Activated naive CD8-positive, alpha-beta T cell treated with anti-CD3 and anti-CD28 coated beads, Interleukin-2, amount 50 U/mL, for 24 hours (primary cell): ENCODE measurements around the gene AGPS.

Experiments used
- ATAC-seq: fragments of 150-1000 bp; cut with Tn5 transposase; one replicate; pipeline ENCODE4 v1.10.0; 2021
- DNase-seq: peaks from one replicate; pipeline ENCODE4 v3.0.0; 2021
- H3K27ac Mint-ChIP-seq: one replicate; pipeline ENCODE4 v1.8.0; 2021; ENCODE audit warnings: mild to moderate bottlenecking, mixed read lengths
- H3K27me3 Mint-ChIP-seq: one replicate; pipeline ENCODE4 v1.8.0; 2021; ENCODE audit warnings: mixed read lengths
- H3K36me3 Mint-ChIP-seq: one replicate; pipeline ENCODE4 v1.8.0; 2021; ENCODE audit warnings: low read depth, mixed read lengths
- H3K4me1 Mint-ChIP-seq: one replicate; pipeline ENCODE4 v1.8.0; 2021; ENCODE audit warnings: mixed read lengths
- H3K4me3 Mint-ChIP-seq: one replicate; pipeline ENCODE4 v1.8.0; 2021; ENCODE audit warnings: mild to moderate bottlenecking, moderate library complexity, mixed read lengths
- H3K9me3 Mint-ChIP-seq: one replicate; pipeline ENCODE4 v1.8.0; 2021; ENCODE audit warnings: mixed read lengths

AGPS gene

DNA sequence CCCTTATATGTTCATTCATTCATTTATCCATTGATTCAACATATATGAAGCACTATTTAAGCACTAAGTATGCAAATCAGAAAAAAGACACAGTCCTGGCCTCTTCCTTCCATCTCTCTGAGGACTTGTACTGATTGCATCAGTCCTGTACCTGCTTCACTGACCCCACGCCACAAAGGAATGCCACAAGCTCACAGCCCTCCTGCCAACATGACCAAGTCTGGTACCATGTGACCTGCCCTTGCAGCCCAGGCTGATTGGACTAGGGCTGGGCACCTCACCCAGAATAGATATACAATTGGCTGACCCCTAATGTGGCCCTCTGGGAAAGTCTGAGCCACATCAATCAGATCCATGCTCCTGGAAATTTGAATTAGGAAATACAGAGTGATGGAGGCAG is 196.6 kb downstream of the AGPS start:
- Mint-ChIP-seq H3K4me1 (no peaks in the 10 kb centered on the region), H3K27me3 (peaks cover 6% of the 10 kb centered on the region), H3K36me3 (no peaks in the 10 kb centered on the region), H3K9me3 (no peaks in the 10 kb centered on the region), H3K4me3 (no peak overlapping the region), H3K27ac (no peak overlapping the region)
- ATAC-seq, result no peak
- DNase-seq, result no peak

DNA sequence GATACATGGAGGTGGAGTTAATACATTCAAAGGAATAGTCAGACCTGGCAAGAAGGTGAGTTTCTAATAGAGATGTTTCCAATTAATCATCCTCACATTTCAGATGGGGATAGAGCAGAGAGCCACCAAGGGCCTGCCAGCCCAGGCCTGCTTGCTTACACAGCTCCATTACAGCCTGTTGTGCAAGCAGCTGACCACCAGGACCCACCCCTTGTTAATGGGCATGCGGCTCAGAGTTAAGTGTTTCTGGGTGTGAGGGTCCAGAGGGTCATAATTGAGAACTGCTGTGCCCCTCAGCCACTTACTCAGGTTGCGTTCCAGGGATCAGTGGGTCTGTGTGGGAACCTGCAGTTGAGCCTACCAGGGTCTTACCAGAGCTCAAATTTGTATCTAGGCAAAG is 199.8 kb downstream of the AGPS start:
- no peak for DNase-seq
- Mint-ChIP-seq H3K9me3 (no peaks in the 10 kb centered on the region), H3K36me3 (no peaks in the 10 kb centered on the region), H3K4me3 (no peak overlapping the region), H3K27me3 (peaks cover 6% of the 10 kb centered on the region), H3K27ac (no peak overlapping the region), H3K4me1 (no peaks in the 10 kb centered on the region)
- no peak for ATAC-seq

DNA sequence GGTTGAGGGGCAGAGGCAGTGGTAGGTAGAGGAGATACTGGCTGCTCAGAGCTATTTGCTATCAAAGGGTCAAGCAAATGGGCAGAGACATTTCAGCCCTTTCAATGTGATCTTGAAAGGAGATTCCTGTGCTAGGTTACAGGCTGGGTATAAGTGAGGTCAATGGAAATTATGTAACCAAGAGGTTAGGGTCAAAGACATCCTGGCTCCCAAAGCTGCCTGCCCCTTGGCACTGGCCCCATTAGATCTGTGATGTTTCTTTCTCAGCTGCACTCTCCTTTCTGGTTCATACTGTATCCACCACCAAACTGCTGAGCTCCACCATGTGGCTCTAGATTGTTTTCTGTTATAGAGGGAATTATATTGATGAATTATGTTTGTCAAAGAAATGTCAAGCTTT is 200.4 kb downstream of the AGPS start:
- no peaks in the 10 kb centered on the region for H3K9me3 Mint-ChIP-seq
- H3K4me3 Mint-ChIP-seq, result no peak overlapping the region
- ATAC-seq (no peak), DNase-seq (no peak)
- no peak overlapping the region for H3K27ac Mint-ChIP-seq
- no peaks in the 10 kb centered on the region for H3K36me3 Mint-ChIP-seq
- H3K27me3 Mint-ChIP-seq, result peaks cover 6% of the 10 kb centered on the region
- no peaks in the 10 kb centered on the region for H3K4me1 Mint-ChIP-seq

DNA sequence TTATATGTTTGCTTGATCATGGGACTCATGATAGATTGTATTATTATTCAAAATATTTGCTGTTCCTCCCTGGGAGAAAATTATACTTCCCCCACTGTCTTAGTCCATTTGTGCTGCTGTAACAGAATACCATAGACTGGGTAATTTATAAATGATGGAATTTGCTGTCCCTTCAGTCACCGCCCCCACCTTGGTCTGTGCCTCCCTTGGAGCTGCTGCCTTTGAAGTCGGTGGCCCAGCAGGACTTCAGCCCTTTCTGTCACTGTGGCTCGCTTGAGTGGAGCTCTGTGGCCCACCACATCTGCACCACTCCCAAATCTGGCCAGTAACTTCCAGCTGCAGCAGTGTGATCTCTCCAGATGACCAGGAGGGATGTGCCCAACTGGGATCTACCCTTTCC is 200.8 kb downstream of the AGPS start:
- Mint-ChIP-seq H3K4me3 (no peak overlapping the region), H3K27ac (no peak overlapping the region)
- no peak for ATAC-seq

More for the DNA sequence above, 200.8 kb downstream of the AGPS start:
- no peak for DNase-seq
- Mint-ChIP-seq H3K4me1 (no peaks in the 10 kb centered on the region), H3K9me3 (no peaks in the 10 kb centered on the region), H3K27me3 (peaks cover 8% of the 10 kb centered on the region), H3K36me3 (no peaks in the 10 kb centered on the region)
